Activated CD4-positive, CD25-positive, alpha-beta regulatory T cell treated with anti-CD3 and anti-CD28 coated beads, Interleukin-2, amount 50 U/mL, for 24 hours (primary cell): Measurements from ENCODE around the gene GZMH.
"Not testable (repeated sequence)": the region's sequence is repeated elsewhere in the genome, so short reads cannot be mapped to it uniquely, and the experiment has no call there.

Experiments
- ATAC-seq, 2 donors: fragments of 150-1000 bp; cut with Tn5 transposase; one replicate each; pipeline ENCODE4 v1.10.0; 2021; ENCODE audit warnings: mild to moderate bottlenecking in 1 of 2, moderate library complexity in 1 of 2

The GZMH gene, protein sequence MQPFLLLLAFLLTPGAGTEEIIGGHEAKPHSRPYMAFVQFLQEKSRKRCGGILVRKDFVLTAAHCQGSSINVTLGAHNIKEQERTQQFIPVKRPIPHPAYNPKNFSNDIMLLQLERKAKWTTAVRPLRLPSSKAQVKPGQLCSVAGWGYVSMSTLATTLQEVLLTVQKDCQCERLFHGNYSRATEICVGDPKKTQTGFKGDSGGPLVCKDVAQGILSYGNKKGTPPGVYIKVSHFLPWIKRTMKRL

DNA sequence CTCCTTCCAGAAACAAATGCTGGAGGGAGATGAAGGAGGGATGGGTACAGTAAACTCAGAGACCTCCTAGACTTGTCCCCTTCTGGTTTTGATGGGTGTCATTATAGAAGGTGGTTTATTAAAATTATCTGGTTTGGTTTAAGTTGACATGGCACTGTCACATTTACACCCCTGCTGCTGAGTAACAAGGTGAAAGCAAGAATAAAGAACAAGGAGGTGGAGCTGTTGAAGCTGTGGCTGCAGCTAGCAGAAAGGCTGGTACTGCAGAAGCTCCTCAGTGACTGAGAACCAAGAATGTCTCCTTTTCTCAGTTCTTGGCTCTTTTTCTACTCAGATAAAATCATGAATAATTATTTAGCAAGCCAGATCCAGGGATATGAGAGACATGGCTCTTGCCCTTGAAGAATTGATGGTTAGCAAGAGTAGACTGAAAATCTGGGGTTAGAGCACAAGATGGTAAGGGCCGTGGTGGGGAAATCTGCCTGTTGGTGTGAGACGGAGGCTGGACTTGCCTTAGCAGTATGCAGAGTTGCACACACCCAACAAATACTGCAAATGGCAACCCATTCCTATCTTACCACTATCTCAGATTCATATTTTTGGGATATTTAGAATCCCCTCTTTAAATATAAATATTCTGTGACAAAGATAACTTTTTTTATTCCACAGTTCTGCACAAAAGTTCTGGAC is at the start of gene GZMH:
Gene GZMH, minus strand, starts transcription at position 31 of the 690 bp plus-strand sequence. CDS start 72 bp downstream, outside the sequence.
- peak; percentile 62 for ATAC-seq

DNA sequence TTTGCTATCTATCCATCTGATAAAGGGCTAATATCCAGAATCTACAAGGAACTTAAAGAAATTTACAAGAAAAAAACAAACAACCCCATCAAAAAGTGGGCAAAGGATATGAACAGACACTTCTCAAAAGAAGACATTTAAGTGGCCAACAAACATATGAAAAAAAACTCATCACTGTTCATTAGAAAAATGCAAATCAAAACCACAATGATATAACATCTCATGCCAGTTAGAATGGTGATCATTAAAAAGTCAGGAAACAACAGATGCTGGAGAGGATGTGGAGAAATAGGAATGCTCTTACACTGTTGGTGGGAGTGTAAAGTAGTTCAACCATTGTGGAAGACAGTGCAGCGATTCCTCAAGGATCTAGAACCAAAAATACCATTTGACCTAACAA is 38.9 kb upstream of the GZMH start:
- ATAC-seq: not testable (repeated sequence)

DNA sequence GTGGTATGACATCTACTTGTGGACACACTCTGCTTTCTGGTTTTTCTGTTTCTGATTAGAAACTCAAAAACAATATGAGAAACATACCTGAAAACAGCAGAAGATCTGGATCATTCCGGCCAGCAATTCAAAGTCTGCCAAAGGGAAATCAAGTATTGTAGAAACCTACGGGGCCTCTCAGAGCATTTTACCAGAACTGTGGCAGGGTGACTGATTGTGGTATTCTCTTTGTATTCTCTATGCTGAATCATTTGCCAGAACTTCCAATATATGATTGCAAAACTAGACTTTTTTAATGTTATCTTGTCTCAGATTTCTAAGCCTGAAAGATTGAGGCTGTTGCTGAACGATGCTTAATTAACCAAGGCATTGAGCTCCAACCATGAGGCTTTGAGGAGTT is 30.4 kb upstream of the GZMH start:
- no peak for ATAC-seq

DNA sequence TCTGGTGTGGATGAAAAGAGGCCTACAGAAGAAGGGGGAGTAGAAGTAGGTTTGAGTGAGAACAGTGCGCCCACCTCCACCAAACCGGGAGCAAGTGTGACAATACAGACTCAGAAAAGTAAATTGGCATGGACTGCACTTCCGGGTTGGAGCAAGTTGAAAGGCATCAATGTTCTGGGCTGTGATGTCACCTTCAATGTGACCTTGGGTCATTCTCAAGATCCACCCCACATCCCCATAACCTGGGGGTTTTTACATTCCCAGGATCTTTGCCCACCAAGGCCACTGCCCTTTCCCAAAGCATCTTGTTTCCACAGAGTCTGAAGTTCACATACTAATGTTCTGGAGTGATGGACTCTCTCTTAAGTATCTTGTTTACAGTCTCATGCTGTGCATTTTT is 29.8 kb upstream of the GZMH start:
- ATAC-seq: no peak

DNA sequence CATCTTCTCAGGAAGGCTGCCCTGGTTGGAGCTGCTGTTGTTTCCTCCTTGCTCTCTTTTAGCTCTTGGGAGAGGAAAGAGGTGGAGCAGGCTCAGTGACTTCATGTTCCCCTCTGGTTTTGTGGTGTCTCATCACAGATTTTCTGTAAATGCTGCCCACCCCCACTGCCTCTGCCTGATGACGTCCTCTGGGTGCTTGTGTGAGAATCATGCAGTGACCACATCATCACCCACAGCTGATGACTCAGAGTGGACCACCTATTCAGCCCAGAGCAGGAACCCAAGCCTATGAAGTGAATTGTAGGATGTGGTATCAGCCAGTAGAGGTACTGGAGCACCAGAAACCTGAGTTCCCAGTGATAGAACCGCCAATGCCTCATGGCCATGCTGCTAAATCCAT is 24.7 kb upstream of the GZMH start, which contains the start of gene GZMB:
Gene GZMB, minus strand, starts transcription at position 33 of the 400 bp plus-strand sequence. Its CDS starts 30 bp downstream, at position 3.
- ATAC-seq: peak; percentile 87 to 88

DNA sequence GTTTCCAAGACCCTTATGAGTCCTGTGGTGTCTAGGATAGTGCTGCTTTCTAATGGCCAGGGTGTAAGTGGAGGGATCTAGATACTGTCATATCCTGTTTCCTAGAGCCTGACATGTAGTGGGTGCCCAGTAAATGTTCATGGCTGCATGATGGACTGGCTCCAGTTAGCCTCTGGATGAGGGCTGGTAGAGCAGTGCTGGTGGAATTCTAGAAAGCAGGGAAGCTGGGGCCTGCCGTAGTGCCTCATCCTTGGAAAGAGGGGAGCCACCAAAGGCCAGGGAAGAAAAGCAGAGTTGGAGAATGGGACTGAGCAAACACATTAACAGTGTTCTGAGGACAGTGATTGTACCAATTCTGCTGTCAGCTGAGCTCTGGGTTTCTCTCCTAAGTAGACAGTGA is 23.9 kb upstream of the GZMH start:
- no peak for ATAC-seq

DNA sequence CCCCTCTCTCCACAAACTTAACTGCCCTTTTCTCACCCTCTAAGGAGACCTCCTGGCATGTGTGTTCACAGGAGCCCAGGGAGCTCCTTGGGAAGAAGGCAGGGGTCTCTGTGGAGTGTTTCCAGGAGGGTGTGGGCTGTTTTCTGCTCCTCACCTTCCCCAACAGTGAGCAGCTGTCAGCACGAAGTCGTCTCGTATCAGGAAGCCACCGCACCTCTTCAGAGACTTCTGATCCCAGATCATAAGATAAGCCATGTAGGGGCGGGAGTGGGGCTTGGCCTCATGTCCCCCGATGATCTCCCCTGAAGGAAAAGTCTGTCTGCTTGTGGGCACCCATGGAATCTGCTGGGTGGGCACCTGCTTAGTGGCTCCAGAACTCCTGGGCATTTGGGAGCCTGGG is 23.3 kb upstream of the GZMH start:
- no peak for ATAC-seq

DNA sequence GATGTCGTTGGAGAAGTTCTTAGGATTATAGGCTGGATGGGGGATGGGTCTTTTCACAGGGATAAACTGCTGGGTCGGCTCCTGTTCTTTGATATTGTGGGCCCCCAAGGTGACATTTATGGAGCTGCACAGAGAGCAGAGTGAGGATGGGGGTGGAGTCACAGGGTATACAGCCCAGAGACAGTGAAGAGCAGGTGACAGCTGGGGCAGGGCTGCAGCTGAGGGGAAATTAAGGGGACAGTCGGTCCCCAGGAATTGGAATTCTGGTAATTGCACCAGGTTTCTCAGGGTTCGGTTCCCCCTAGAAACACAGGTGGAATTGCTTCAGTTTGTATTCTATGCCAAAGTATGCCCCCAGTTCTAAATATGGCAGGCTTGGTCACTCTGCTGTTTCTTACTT is 22.9 kb upstream of the GZMH start:
- ATAC-seq: no peak

DNA sequence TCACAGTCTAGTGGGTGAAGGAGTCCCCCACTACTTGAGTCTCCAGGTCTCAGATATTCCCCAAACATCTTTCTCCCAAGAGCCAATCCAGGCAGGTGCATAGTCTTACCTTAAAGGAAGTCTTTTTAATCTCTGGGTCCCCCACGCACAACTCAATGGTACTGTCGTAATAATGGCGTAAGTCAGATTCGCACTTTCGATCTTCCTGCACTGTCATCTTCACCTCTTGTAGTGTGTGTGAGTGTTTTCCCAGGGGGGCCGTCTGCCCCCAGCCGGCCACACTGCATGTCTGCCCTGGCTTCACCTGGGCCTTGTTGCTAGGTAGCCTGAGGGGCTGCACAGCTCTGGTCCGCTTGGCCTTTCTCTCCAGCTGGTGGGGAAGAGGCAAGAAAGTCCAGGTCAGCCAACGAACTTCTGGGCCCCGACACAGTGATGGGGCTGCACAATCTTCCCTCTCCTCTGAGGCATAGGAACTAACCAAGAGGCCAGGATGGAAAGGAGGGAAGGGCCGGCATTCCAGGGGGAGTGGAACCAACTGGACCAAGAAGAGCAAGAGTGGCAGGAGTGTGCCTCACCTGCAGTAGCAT is 22.4 kb upstream of the GZMH start:
- ATAC-seq: no peak

DNA sequence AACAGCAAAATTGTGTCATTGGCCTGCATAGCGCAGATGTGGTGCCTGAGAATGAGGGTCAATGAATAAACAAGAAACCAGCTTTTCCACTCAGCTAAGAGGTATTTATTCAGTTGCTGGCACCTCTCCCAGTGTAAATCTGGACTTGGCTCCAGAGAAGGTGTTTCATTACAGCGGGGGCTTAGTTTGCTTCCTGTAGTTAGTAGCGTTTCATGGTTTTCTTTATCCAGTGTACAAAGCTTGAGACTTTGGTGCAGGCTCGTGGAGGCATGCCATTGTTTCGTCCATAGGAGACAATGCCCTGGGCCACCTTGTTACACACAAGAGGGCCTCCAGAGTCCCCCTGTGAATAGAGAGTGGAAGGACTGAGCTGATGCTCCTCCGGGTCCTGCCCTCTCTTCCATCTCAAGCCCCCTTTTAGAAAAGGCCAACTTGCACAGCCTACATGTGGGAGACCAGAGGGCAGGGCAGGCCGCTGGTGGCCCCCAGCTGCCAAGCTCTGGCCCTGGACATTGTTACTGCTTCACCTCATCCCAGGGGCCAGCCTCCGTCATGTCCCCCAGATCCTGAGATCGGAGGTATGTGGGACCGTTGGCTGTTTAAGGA is 21.5 kb upstream of the GZMH start:
- ATAC-seq: no peak

DNA sequence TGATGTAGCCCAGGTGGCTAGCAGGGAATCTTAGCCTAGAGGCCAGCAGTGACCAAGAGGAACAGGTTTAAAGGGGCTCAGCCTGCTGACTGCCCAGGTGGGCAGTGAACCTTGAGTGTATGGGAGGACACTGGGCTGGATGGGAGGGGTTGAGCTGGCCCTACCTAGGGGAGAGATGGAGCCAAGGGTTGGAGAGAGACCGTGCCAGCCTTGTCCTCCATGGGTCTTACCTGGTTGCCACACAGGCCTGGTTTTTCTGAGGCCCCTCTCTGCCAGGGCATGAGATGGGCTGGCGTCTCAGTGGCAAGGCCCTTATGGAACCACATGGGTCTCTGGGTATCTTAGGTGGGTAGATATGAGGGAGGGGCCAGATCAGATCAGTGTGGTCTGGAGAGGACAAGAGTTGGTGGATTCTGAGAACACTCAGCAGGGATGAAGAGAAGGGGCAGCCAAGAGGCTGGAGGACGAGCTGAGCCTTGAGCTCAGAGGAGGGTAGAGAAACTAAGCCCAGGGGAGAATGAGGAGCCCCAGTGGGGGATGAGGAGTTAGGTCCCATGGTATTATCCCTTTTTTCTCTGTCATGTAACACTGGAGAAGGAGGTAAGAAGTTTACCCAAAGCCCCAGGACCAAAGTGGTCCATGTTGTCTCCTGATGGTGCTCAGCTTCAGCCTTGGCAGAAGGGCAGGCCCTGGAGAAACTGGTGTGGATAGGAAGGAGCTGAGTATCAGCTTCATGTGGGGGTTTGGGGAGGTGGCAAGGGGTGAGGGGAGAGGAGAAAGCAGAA is 20.8 kb upstream of the GZMH start:
- ATAC-seq: no peak

DNA sequence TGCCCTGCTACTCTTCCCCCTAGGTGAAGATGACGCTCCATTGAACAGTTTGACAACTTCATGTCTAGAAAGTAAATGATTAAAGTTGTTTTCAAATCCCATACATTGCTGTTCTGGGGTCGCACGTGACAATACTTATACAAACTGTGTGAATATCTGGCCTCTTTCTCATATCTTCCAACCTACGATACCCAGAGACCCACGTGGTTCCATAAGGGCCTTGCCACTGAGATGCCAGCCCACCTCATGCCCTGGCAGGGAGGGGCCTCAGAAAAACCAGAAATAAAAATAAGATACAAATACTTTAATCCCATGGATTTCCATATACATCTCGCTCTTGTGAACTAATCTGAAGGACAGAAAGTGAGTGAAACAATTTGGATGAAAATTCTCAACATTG is 20.0 kb upstream of the GZMH start:
- no peak for ATAC-seq

DNA sequence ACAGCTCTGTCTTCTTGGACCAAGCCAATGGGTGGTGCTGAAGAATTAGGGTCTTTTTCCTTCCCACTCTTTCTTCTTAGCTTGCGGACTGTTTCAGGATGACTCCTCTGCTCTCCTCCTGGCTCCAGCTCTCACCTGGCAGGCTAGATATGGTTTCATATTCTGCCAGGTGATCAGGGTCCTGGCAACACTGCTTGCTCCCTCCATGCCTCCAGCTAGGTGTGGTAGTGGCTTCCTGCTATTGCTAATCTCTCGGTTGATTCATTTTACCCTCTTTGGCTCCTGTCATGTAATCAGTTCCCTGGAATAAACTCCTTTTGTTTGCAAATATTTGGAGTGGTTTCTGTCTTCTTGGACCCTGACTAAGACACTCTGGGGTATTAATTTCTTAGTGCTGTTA is 4.3 kb upstream of the GZMH start:
- ATAC-seq: no peak

DNA sequence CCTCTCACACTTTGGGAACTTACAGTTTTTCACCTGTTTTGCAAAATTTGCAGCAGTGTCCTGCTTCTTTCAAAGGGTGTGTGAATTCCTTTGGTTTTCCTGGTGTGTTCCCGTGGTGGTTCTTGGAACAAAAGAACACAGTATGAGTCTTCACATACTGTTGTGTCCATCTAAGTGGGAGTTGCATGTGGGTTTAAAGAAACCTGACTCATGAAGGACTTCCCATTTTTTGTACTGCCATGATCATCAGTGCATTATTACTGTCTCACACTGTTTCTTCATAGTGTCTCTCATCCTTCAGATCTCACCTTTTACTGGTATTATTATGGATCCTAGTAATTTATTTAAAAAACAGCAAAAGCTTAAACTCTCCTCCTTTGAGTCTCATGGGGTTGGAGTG is 3.8 kb upstream of the GZMH start:
- no peak for ATAC-seq

DNA sequence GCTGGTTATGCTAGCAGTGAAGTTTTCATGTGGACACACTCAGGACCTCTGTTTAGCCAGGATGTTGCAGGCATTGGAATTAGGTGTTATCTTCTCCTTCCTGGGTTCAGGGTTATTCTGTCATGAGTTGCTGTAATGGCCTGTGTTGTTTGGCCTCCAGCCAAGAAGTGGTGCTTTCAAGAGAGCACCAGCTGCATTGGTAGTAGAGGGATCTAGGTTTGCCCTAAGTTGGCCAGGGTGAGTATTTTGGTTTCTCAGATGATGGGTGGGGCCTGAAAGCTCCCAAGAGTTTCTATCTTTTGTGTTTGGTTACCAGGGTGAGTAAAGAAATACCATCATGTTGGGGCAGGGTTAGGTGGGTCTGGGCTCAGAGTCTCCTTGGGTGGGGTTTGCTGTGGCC is 2.7 kb upstream of the GZMH start:
- ATAC-seq: no peak

DNA sequence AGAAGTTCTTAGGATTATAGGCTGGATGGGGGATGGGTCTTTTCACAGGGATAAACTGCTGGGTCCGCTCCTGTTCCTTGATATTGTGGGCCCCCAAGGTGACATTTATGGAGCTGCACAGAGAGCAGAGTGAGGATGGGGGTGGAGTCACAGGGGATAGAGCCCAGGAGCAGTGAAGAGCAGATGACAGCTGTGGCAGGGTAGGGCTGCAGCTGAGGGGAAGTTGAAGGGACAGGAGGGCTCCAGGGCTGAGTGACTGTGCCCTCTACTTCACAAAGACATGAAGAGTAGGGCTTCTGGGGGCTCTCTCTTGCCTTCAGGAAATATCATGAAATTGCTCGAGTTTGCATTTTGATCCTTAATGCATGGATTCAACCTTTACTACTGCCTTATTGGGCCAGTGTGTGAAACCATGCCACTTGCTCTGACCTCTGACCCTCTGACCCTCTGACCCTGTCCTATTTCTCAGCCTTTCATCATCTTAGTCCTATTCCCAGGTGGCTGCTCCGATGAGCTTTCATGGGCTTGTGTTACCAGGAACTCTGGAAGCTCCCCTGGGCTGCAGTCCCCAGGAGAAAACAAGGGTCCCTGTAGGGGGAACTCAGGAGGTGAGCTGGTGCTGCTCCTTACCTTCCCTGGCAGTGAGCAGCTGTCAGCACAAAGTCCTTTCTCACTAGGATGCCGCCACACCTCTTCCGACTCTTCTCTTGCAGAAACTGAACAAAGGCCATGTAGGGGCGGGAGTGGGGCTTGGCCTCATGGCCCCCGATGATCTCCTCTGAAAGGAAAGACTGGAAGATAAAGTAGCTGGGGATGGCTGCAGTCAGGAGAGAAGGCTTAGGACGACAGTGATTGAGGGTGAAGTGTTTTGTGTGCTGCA is 1.6 kb downstream of the GZMH start:
- ATAC-seq: no peak

DNA sequence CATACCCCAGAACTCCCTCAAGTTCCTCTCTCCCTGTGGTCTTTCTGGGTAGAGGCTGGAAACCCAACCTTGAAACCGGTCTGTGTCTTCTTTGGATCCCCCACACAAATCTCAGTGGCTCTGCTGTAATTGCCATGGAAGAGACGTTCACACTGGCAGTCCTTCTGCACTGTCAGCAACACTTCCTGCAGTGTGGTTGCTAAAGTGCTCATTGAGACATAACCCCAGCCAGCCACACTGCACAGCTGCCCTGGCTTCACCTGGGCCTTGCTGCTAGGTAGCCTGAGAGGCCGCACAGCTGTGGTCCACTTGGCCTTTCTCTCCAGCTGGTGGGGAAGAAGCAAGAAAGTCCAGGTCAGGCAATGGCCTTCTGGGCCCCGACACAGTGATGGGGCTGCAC is 2.4 kb downstream of the GZMH start:
- ATAC-seq: no peak

DNA sequence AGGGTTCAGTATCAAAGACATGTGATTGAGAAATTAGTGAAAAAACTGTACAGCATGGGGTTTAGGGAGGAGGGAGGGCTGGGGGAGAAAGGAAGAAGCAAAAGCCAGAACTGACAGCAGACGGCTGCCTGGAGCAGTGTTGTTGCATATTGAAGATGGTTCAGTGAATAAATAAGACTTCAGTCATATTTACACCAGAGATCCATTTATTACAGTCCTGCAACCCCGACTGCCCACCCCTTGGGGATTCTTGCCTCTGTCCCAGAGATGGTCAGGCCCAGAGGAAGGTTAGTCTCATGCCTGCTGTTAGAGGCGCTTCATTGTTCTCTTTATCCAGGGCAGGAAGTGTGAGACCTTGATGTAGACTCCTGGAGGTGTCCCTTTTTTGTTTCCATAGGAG is 3.2 kb downstream of the GZMH start:
- no peak for ATAC-seq

DNA sequence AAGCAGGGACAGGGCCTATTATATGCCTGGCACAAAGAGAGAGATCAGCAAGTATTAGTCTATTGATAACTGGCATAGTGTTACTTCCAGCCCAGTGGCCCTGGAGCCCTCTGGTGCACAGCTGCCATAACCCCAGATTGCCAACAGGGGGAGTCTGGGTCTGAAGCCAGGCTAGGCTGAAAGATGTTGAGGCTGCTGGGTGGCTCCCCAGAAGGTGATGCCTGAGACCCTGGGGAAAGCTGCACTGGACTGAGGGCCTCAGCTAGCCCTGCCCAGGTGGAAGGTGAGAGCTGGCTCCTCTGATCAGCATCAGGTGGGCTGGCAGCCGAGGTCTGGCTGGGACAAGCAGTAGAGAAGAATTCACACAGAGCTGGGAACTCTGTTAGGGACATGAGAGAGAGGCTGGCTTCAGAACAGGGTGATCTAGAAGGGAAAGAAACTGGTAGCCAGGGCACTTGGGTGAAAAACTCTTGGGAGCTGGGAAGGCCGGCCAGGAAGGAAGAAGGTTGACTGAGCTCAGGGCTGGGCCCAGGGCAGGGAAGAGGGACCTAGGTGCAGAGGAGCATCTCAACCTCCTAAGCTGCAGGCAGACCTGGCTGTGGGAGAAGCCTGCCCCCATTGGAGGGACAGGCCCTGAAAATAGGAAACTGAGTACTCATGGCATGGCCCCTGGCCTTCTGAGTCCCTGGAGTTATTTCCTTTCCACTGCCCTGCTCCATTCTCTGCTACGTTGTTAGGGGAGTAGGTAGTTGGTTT is 3.9 kb downstream of the GZMH start:
- peak; percentile 64 to 74 for ATAC-seq

DNA sequence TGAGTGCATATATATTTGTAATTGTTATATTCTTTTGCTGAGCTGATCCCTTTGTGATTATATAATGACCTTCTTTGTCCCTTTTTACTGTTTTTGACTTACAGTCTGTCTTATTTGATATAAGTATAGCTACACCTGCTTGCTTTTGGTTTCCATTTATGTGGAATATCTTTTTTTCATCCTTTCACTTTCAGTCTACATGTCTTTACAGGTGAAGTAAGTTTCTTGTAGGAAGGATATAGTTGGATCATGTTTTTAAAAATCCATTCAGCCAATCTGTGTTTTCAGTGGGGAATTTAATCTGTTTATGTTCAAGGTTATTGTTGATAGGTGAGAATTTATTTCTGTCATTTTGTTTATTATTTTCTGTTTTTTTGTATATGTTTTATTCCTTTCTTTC is 12.1 kb downstream of the GZMH start:
- ATAC-seq: no peak
